SK-N-SH (cell line): ENCODE data around the gene SCGB1C1.

Experiments used
- CHD2 ChIP-seq: fragments of 150-350 bp; IDR thresholded peaks from 2 replicates; pipeline ENCODE4 v1.6.1; 2018; ENCODE audit warnings: low read length; ENCODE audit not compliant: partially characterized antibody
- TAF1 ChIP-seq: IDR thresholded peaks from 2 replicates; pipeline ENCODE4 v1.6.1; 2012; ENCODE audit warnings: low read depth, mild to moderate bottlenecking, low read length, moderate library complexity, borderline replicate concordance
- TF ChIP-seq, protein P1 (sequence below): fragments of 200-600 bp; sonication (generic); IDR thresholded peaks from 2 replicates; pipeline ENCODE4 v1.6.1; 2017; ENCODE audit warnings: antibody characterized with exemption, mild to moderate bottlenecking, moderate library complexity

DNA sequence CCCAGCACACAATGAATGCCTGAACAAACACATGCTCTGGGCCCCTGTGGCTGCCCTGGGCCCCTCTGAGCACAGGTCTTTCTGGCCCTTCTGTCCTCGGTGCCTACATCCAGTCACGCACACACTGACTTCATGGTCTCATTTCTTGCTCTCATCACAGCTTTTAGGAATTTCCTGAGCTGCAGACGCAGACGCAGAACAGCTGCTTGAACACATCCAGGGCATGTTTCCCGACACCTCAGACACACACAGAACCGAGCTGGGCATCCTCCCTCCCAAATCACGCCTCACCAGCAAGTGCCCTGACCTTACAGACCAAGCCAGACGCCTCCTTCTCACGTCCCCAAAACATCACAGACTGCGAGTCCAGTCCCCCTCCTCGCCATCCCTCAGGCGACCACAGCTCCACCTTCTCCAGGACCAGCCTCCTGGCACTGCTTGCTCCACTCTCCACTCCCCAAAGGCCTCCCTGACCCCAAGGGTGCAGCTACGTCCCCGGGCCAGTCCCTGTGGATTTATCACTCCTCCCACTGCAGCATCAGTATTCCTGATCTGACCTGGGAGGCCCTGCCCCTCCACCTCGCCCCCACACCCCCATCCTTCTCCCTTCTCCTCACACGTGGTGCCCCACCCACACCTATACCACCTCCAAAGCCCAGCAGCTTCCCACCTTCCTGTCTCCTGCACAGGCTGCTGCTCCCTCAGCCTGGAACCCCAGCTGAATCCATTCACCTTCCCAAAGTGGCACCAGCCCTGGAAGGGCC, 30.3 kb downstream of the SCGB1C1 start:
- TF ChIP-seq, protein P1, sequence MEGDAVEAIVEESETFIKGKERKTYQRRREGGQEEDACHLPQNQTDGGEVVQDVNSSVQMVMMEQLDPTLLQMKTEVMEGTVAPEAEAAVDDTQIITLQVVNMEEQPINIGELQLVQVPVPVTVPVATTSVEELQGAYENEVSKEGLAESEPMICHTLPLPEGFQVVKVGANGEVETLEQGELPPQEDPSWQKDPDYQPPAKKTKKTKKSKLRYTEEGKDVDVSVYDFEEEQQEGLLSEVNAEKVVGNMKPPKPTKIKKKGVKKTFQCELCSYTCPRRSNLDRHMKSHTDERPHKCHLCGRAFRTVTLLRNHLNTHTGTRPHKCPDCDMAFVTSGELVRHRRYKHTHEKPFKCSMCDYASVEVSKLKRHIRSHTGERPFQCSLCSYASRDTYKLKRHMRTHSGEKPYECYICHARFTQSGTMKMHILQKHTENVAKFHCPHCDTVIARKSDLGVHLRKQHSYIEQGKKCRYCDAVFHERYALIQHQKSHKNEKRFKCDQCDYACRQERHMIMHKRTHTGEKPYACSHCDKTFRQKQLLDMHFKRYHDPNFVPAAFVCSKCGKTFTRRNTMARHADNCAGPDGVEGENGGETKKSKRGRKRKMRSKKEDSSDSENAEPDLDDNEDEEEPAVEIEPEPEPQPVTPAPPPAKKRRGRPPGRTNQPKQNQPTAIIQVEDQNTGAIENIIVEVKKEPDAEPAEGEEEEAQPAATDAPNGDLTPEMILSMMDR, result no peak
- no peak for TF ChIP-seq CHD2
- no peak for TF ChIP-seq TAF1
